ENCODE data around the gene RNF224.

GRCh38 chr9:137198051-137198901, 29.0 kb upstream of the RNF224 start:
- no peak for TF ChIP-seq CTCF (IDR thresholded peaks at IDR 0.05)
- no peak for TF ChIP-seq ZFX (IDR thresholded peaks at IDR 0.05; ENCODE audit: borderline replicate concordance)

Measured in 22Rv1 (cell line).